Neural progenitor cell (in vitro differentiated cells): ENCODE data around the gene DNAJC25. TPM values are rescaled to one million over a fixed set of nuclear protein-coding genes. Genes with fewer than 3 reads are reported as not detected.

Source experiments
- DNase-seq: peaks from one replicate; pipeline ENCODE4 v3.0.0-alpha.2; 2016; ENCODE audit warnings: low spot score
- H2AFZ ChIP-seq: fragments of 200-600 bp; sonication (generic); replicated peaks from 2 replicates; pipeline ENCODE4 v1.6.1; 2016; ENCODE audit warnings: antibody characterized with exemption
- H3F3A ChIP-seq: fragments of 200-600 bp; sonication (generic); 2 replicates; pipeline ENCODE4 v1.6.1; 2016; ENCODE audit warnings: antibody characterized with exemption, low read depth
- H3K27ac ChIP-seq: fragments of 200-600 bp; sonication (generic); 2 replicates; pipeline ENCODE4 v1.5.1; 2016; ENCODE audit warnings: mild to moderate bottlenecking
- H3K27me3 ChIP-seq: fragments of 200-600 bp; sonication (generic); 2 replicates; pipeline ENCODE4 v1.6.1; 2016; ENCODE audit warnings: mild to moderate bottlenecking, moderate library complexity
- H3K36me3 ChIP-seq: fragments of 200-600 bp; sonication (generic); 2 replicates; pipeline ENCODE4 v1.5.1; 2016
- H3K4me1 ChIP-seq: fragments of 200-600 bp; sonication (generic); 2 replicates; pipeline ENCODE4 v1.6.1; 2016; ENCODE audit warnings: mixed run types
- H3K4me2 ChIP-seq: fragments of 200-600 bp; sonication (generic); 2 replicates; pipeline ENCODE4 v1.6.1; 2016
- H3K4me3 ChIP-seq: fragments of 200-600 bp; sonication (generic); 2 replicates; pipeline ENCODE4 v1.5.1; 2016
- H3K79me2 ChIP-seq: fragments of 200-600 bp; sonication (generic); 2 replicates; pipeline ENCODE4 v1.6.1; 2016; ENCODE audit warnings: low read depth
- H3K9ac ChIP-seq: fragments of 200-600 bp; sonication (generic); 2 replicates; pipeline ENCODE4 v1.6.1; 2016
- H3K9me3 ChIP-seq: fragments of 200-600 bp; sonication (generic); 2 replicates; pipeline ENCODE4 v1.5.1; 2016; ENCODE audit warnings: low read depth
- H4K20me1 ChIP-seq: fragments of 200-600 bp; sonication (generic); 2 replicates; pipeline ENCODE4 v1.6.1; 2016; ENCODE audit warnings: low read depth
- H3K27ac Mint-ChIP-seq: 3 replicates; pipeline ENCODE4 v1.8.0; 2021; ENCODE audit warnings: mixed read lengths
- H3K27me3 Mint-ChIP-seq: 2 replicates; pipeline ENCODE4 v1.8.0; 2022; ENCODE audit warnings: low read depth, mild to moderate bottlenecking, inconsistent platforms, moderate library complexity, mixed read lengths; ENCODE audit not compliant: insufficient read depth
- H3K36me3 Mint-ChIP-seq: 3 replicates; pipeline ENCODE4 v1.8.0; 2021; ENCODE audit warnings: mixed read lengths
- H3K4me1 Mint-ChIP-seq: 3 replicates; pipeline ENCODE4 v1.8.0; 2021; ENCODE audit warnings: mixed read lengths
- H3K4me3 Mint-ChIP-seq: 3 replicates; pipeline ENCODE4 v1.8.0; 2021; ENCODE audit warnings: mild to moderate bottlenecking, moderate library complexity, mixed read lengths
- H3K9me3 Mint-ChIP-seq: 3 replicates; pipeline ENCODE4 v1.8.0; 2020; ENCODE audit warnings: mixed read lengths
- EZH2 ChIP-seq: fragments of 200-600 bp; sonication (generic); IDR thresholded peaks from 2 replicates; pipeline ENCODE4 v1.6.1; 2017; ENCODE audit warnings: antibody characterized with exemption, mild to moderate bottlenecking, moderate library complexity
- EZH2phosphoT487 ChIP-seq: fragments of 200-600 bp; sonication (generic); IDR thresholded peaks from 2 replicates; pipeline ENCODE4 v1.6.1; 2017; ENCODE audit warnings: antibody characterized with exemption
- total RNA-seq: library from RNA; depleted of rRNA; stranded (reverse); fragments of >200 nt; gene quantifications from 2 replicates; pipeline ENCODE4 v1.2.3, GENCODE V29; 2015; ENCODE audit warnings: low replicate concordance
- TF ChIP-seq, protein P1 (sequence below): fragments of 200-600 bp; sonication (generic); IDR thresholded peaks from 2 replicates; pipeline ENCODE4 v1.5.1; 2017; ENCODE audit warnings: antibody characterized with exemption, mild to moderate bottlenecking

The DNAJC25 gene
- total RNA-seq, 1 donor from 2014 or later: 10.1 TPM

DNA sequence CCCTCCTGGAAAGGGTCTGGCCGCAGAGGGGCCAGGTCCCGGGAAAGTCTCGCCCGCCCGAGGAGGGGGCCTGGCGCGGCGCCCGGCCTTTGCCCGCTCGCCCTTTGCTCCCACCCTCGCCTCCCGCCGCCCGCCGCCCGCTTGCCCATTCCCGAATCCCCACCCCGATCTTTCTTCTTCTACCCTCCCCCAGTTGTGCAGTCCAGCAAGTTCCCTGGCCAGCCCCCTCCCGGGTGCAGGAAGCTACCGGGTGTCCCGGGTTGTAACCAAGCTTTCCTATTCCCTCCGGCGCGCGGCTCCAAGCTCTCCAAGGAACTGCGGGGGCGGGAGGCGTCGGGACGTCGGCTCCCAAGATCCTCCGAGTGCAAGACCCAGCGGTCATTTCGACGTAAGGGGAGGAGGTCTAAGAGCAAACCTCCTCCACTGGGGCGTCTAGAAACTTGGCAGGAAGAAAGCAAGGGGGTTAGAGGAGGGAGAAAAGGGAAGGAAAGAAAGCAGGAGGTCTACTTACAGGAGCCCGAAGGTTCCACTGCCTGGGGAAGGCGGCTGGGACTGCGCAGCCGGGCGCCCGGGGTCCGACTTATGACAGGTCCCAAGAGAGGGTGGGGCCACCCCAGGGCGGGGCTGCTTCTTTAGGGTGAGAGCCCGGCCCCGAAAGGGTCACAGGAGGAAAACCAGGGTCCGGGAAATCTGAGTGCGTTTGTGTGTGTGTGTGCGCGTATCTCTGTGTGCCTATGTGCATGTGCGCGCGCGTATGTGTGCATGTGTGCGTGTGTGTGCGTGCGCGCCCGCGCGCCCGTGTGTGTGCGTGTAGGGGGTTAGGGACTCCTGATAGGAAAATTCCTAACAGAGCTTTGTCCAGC lies 31.8 kb upstream of the DNAJC25 start, which contains the start of gene PTGR1:
Gene PTGR1 (minus strand): TSS at position 556 of the 863 bp plus-strand sequence. CDS start 2,225 bp downstream, outside the sequence.
- H3K9me3 ChIP-seq: no peaks in the 10 kb centered on the region
- peak within 1 kb of the TSS; percentile 35 for H3K9ac ChIP-seq
- H3K27ac ChIP-seq: no peak within 1 kb of the TSS
- peak; percentile 89 for DNase-seq
- Mint-ChIP-seq H3K9me3 (peaks cover 2% of the 10 kb centered on the region), H3K27ac (peak within 1 kb of the TSS; percentile 93), H3K27me3 (peaks cover 16% of the 10 kb centered on the region), H3K4me3 (peak within 1 kb of the TSS; percentile 90), H3K4me1 (peaks cover 17% of the 10 kb centered on the region), H3K36me3 (peaks cover 8% of the 10 kb centered on the region)
- peak within 1 kb of the TSS; percentile 84 for H3K4me2 ChIP-seq
- peaks cover 4% of the 10 kb centered on the region for H3K36me3 ChIP-seq
- TF ChIP-seq EZH2 (no peak), EZH2phosphoT487 (peak; percentile 45)
- H3K27me3 ChIP-seq: peaks cover 13% of the 10 kb centered on the region
- peaks cover 5% of the 10 kb centered on the region for H3F3A ChIP-seq
- peak within 1 kb of the TSS; percentile 88 for H2AFZ ChIP-seq
- peaks cover 7% of the 10 kb centered on the region for H3K79me2 ChIP-seq
- H4K20me1 ChIP-seq: no peaks in the 10 kb centered on the region
- H3K4me1 ChIP-seq: peaks cover 9% of the 10 kb centered on the region
- peak within 1 kb of the TSS; percentile 80 for H3K4me3 ChIP-seq

DNA sequence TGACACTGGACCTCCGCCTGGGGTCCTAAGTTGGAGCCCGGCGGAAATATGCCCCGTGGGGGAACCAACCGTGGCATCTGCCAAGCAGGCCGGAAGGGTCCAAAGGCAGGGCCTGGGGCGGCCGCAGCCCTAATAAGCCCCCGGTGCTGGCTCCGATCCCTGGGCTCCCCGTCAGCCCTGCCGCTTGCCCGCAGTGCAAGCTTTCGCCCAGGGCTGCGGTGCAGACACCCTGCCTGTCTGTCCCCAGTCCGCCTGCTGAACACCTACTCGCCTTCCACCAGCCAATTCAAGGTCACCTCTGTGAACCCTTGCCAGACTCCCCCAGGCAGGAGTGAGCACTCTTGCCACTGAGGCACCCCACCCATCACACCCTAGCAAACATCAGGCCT lies 31.2 kb upstream of the DNAJC25 start:
- peak overlapping the region; percentile 87 for H3K27ac Mint-ChIP-seq
- Histone ChIP-seq H3K4me1 (peaks cover 12% of the 10 kb centered on the region), H3K36me3 (peaks cover 4% of the 10 kb centered on the region), H3K9ac (no peak overlapping the region), H3K9me3 (no peaks in the 10 kb centered on the region), H3K4me3 (peak overlapping the region; percentile 80), H2AFZ (peak overlapping the region; percentile 88), H3K27ac (no peak overlapping the region), H4K20me1 (no peaks in the 10 kb centered on the region), H3K27me3 (peaks cover 13% of the 10 kb centered on the region), H3F3A (peaks cover 5% of the 10 kb centered on the region), H3K4me2 (peak overlapping the region; percentile 84), H3K79me2 (peaks cover 7% of the 10 kb centered on the region)
- TF ChIP-seq, protein P1, sequence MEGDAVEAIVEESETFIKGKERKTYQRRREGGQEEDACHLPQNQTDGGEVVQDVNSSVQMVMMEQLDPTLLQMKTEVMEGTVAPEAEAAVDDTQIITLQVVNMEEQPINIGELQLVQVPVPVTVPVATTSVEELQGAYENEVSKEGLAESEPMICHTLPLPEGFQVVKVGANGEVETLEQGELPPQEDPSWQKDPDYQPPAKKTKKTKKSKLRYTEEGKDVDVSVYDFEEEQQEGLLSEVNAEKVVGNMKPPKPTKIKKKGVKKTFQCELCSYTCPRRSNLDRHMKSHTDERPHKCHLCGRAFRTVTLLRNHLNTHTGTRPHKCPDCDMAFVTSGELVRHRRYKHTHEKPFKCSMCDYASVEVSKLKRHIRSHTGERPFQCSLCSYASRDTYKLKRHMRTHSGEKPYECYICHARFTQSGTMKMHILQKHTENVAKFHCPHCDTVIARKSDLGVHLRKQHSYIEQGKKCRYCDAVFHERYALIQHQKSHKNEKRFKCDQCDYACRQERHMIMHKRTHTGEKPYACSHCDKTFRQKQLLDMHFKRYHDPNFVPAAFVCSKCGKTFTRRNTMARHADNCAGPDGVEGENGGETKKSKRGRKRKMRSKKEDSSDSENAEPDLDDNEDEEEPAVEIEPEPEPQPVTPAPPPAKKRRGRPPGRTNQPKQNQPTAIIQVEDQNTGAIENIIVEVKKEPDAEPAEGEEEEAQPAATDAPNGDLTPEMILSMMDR: no peak
- TF ChIP-seq EZH2 (no peak), EZH2phosphoT487 (no peak)
- peaks cover 16% of the 10 kb centered on the region for H3K27me3 Mint-ChIP-seq
- no peak for DNase-seq
- H3K4me1 Mint-ChIP-seq: peaks cover 17% of the 10 kb centered on the region
- peaks cover 8% of the 10 kb centered on the region for H3K36me3 Mint-ChIP-seq
- peak overlapping the region; percentile 90 for H3K4me3 Mint-ChIP-seq
- peaks cover 2% of the 10 kb centered on the region for H3K9me3 Mint-ChIP-seq

DNA sequence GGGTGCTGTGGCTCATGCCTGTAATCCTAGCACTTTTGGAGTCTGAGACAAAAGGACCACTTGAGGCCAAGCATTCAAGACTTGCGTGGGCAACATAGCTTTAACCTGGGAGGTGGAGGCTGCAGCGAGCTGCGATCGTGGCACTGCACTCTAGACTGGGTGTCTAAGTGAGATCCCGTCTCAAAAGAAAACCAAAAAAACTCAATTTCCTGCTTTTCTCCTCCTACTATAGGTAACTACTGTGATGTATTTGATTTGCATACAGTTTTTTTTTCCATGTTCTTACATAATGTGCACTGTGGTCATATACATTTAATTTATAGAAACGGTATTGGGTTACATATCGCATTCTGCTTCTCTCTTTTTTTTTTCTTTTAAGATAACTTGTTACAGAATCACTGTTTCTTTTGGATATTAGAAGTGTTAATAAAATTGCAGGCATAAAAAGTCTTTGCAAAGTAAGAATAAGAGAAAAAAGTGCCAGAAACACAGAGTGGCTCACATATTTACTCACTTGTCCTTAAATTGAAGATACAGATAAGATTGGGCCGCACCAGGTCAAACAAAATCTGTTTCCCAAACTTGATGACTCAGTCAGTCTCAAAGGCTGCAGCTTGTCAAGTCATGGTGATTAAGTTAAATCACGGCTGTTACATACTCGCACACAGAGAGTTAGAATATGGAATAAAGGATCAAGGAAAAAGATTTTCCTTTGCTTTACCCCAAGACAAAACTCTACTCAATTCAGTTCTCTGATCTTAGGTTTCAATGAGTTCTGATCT lies 29.7 kb upstream of the DNAJC25 start:
- H3K4me3 Mint-ChIP-seq: no peak overlapping the region

More for the DNA sequence above, 29.7 kb upstream of the DNAJC25 start:
- TF ChIP-seq, protein P1: no peak
- no peak for TF ChIP-seq EZH2phosphoT487
- TF ChIP-seq EZH2: no peak
- Mint-ChIP-seq H3K9me3 (peaks cover 2% of the 10 kb centered on the region), H3K36me3 (peaks cover 8% of the 10 kb centered on the region), H3K4me1 (peaks cover 17% of the 10 kb centered on the region), H3K27me3 (peaks cover 16% of the 10 kb centered on the region), H3K27ac (no peak overlapping the region)
- H3F3A ChIP-seq: peaks cover 5% of the 10 kb centered on the region
- H2AFZ ChIP-seq: no peak overlapping the region
- peaks cover 12% of the 10 kb centered on the region for H3K4me1 ChIP-seq
- H3K27ac ChIP-seq: no peak overlapping the region
- no peak overlapping the region for H3K4me2 ChIP-seq
- DNase-seq: no peak
- no peaks in the 10 kb centered on the region for H3K9me3 ChIP-seq
- H4K20me1 ChIP-seq: no peaks in the 10 kb centered on the region
- no peak overlapping the region for H3K4me3 ChIP-seq
- peaks cover 7% of the 10 kb centered on the region for H3K79me2 ChIP-seq
- H3K9ac ChIP-seq: no peak overlapping the region
- H3K36me3 ChIP-seq: no peaks in the 10 kb centered on the region
- peaks cover 13% of the 10 kb centered on the region for H3K27me3 ChIP-seq
